ENCODE data around the gene HOXC10. TPM values are rescaled to one million over a fixed set of nuclear protein-coding genes. Genes with fewer than 3 reads are reported as not detected.
A peak's percentile ranks its signal among the peaks of the same experiment; 100 is the strongest.

HOXC10 gene
- 19.8 and 27.4 TPM in 2 replicates for total RNA-seq (2014; rRNA removed; shearing (Covaris generic); ENCODE audit: low replicate concordance)

DNA sequence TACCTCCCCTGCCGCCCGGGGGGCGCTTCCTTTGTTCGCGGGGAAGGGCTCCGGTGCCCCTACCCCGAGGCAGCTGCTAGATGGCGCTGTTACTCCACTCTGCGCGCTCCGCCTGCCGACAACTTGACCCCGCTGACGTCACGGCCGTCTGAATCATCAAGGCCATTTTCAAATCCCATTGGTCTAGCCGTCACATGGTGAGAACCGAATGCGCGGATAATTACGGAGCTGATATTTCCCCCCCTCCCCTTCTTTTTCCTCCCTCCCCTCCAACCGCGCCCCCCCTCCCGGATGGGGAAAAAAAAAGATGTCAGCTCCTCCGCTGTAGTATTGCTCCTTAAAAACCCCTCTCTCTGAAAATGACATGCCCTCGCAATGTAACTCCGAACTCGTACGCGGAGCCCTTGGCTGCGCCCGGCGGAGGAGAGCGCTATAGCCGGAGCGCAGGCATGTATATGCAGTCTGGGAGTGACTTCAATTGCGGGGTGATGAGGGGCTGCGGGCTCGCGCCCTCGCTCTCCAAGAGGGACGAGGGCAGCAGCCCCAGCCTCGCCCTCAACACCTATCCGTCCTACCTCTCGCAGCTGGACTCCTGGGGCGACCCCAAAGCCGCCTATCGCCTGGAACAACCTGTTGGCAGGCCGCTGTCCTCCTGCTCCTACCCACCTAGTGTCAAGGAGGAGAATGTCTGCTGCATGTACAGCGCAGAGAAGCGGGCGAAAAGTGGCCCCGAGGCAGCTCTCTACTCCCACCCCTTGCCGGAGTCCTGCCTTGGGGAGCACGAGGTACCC, at the start of gene HOXC10:
Gene HOXC10, plus strand, starts transcription at position 246 of the 791 bp plus-strand sequence. Its CDS starts 114 bp downstream, at position 360.
- Histone ChIP-seq H3K4me3 (peak within 1 kb of the TSS; percentile 70), H3K9me3 (no peaks in the 10 kb centered on the region), H3K36me3 (peaks cover 13% of the 10 kb centered on the region; the same call in 1 of the 2 replicates), H3K27me3 (no peaks in the 10 kb centered on the region)
- peak; percentile 96 for DNase-seq

DNA sequence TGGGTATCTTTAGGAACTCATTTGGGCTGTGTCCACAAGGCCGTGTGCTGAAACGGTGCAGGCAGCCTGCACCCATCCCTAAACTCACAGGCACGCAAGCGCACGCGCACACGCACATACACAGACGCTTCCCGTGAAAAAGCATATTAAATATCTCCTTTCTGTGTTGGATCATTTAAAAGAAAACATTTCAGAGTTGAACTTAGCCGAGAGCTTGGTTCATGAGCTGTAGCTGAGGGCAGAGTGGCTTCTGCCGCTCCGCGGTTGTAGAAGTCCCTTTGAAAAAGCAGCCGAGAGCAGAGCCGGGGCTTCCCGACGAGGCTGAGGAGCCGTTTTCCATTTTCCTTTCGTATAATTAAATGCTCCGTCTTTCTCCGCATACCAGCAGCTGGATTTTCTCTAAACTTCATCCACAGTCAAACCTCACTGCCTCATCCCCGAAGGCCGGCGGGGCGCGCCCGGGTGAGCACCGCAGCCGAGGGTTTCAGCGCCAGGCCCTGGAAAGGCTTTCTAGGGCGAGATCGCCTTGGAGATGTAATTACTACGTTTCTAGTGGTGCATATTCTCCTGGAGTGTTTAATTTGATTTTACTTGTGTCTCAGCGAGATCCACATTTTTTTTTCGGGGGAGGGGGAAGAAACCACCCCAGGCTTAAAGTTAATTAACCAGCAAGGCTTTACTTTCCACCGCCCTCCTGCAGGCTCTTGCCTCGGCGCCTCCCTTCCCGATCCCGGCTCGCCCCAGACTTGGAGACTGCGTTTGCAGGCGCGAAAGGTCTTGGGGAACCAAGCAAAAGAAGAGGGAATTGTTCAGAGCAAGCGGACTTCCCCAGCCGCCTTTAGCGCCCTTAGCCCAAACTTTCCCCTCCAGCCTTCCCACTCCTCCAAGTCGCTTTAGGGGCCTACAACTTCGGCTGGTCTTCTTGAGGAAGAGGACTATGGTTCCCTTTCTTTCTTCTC, 49.3 kb upstream of the HOXC10 start:
- Histone ChIP-seq H3K27me3 (no peaks in the 10 kb centered on the region), H3K36me3 (no peaks in the 10 kb centered on the region), H3K9me3 (no peaks in the 10 kb centered on the region), H3K4me3 (no peak overlapping the region)
- DNase-seq, result no peak

DNA sequence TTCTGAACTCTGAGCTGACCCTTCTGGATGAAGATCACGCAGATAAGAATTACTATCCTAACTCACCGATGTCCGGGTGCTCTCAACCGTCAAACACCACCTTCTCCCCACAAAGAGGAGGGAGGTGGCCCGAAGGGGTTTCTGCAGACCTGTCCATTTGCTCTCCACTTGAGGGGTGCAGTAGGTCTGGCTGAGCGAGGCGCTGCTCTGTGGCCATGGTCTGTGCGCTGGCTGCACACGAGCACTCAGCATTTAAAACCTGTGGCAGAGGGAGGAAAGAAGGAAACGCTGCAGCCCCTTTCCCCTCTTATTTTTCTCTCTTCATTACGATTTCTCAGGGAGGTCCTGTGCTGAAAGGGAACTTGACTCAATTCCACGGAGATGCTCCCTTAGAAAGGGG, 47.8 kb upstream of the HOXC10 start:
- no peak overlapping the region for H3K4me3 ChIP-seq
- no peak for DNase-seq
- H3K36me3 ChIP-seq, result no peaks in the 10 kb centered on the region
- H3K9me3 ChIP-seq, result no peaks in the 10 kb centered on the region
- H3K27me3 ChIP-seq, result no peaks in the 10 kb centered on the region

DNA sequence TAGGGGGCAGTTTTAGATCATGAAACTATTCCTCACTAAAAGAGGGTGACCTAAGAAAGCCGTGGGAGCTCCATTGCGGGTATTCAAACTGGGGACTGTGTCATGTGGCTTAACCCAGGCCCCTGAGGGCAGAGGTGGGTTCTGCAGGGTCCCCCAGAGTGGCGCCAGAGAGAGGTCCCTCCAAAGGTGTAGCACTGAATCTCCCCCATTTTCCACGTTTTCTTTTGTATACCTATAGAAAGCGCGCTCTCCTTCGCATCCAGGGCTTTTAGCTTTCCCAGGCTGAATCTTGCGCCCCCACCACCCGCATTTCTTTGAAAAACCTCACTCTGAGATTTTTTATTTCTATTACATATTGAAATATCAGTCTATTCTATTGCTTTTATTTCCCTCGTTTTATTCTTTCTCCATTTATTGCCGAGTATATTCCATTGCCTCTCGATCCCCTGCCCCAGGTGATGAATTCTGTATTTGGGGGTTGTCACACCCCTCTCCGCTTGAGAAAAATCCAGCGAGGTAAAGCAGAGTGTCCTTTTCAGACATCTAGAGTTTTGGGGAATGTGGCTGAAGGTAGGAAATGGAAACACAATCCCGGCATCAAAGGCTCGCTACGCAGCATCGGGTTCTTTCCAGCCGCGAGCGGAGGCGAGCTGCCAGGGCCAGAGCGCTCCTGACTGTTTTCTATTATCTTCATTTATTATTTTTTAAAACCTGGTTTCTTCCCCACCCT, 47.2 kb upstream of the HOXC10 start:
- no peaks in the 10 kb centered on the region for H3K9me3 ChIP-seq
- H3K36me3 ChIP-seq, result no peaks in the 10 kb centered on the region
- no peak for DNase-seq
- peak overlapping the region; percentile 63 for H3K4me3 ChIP-seq
- no peaks in the 10 kb centered on the region for H3K27me3 ChIP-seq

DNA sequence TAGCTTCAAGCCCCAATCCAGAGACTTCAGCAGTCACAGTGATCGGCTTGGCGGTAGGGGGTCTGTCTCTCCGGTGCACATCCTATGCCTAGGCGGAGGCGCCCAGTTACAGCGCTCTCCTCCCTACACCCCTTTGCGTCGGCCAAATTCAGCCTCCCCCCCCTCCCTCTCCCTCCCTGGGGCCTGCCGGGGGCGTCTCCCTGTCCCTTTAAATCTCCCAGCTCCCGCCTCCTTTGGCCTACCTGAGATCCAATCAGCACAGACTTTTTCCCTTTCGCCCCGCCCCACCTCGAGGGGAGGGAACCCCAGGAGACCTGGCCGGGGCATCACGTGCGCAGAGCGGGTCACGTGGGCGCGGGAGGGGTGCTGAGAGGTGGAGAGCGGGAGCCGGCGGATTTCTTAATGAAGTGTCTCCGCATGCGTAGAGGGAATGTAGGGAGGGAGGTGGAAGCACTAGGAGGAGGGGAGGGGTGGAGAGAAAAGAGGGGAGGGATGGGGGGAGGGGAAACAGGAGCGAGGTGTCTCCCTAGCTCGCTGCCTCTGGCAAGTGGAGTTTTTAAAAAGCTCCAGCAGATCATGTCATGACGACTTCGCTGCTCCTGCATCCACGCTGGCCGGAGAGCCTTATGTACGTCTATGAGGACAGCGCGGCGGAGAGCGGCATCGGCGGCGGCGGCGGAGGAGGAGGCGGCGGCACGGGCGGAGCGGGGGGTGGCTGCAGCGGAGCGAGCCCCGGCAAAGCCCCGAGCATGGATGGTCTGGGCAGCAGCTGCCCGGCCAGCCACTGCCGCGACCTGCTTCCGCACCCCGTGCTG, 46.4 kb upstream of the HOXC10 start, which contains the start of gene HOXC13:
Gene HOXC13, plus strand, starts transcription at position 506 of the 815 bp plus-strand sequence. Its CDS starts 76 bp downstream, at position 582.
- DNase-seq, result peak; percentile 99
- H3K9me3 ChIP-seq, result no peaks in the 10 kb centered on the region
- H3K27me3 ChIP-seq, result no peaks in the 10 kb centered on the region
- H3K4me3 ChIP-seq, result peak within 1 kb of the TSS; percentile 63
- no peaks in the 10 kb centered on the region for H3K36me3 ChIP-seq

DNA sequence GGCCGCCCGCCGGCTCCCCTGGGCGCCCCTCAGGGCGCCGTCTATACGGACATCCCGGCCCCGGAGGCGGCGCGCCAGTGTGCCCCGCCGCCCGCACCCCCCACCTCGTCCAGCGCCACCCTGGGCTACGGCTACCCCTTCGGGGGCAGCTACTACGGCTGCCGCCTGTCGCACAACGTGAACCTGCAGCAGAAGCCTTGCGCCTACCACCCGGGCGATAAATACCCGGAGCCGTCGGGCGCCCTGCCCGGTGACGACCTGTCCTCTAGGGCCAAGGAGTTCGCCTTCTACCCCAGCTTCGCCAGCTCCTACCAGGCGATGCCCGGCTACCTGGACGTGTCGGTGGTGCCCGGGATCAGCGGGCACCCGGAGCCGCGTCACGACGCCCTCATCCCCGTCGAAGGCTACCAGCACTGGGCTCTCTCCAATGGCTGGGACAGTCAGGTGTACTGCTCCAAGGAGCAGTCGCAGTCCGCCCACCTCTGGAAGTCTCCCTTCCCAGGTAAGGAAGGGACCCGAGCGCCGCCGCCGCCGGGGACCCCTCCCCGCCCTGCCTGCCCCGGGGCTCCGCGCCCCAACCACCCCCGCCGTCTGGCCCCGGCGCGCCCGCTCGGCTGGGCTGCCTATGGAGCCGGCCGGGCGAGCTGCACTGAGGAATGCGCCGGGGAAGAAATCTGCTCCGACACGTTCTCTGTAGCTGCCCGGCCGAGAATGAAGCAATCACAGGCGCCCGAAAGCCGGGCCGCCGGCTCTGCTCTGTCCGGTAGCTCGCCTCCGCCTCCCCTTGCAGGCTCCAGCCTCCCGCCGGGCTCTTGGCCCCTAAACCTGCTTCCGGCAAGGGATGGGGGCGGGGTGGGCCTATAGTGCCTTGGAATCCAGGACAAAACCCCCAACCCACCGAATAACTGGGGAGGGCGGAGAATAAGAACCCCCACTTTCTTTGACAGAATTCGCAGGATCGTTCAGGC, 45.5 kb upstream of the HOXC10 start:
- no peaks in the 10 kb centered on the region for H3K9me3 ChIP-seq
- H3K4me3 ChIP-seq, result peak overlapping the region; percentile 63
- no peaks in the 10 kb centered on the region for H3K36me3 ChIP-seq
- peak; percentile 72 for DNase-seq
- no peaks in the 10 kb centered on the region for H3K27me3 ChIP-seq

DNA sequence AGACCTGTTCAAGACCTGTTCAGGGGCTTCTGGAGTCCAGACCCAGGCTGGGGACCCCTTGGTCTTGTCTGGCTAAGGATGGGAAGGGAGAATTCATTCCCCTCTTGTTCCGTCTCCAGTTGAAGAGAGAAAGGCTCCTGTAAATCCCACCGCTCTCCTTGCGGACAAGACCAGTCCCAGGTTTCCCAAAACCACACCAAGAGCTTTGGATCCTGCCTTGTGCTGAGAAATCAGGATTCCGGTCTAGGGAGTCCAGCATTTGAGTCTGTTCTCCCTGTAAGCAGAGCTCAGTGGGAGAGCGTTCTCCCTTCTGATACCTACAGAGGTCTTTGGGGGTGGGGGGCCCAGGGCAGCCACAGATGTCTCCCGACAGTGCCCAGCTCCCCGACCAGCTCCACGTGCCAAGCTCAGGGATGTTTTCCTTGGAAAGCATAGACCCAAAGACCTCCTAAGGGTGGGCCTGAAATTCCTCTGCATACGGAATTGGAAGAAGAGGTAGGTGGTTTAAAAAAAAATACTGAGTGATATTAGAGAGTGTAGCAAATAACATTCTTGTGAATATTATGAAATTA, 44.4 kb upstream of the HOXC10 start:
- Histone ChIP-seq H3K27me3 (no peaks in the 10 kb centered on the region), H3K4me3 (peak overlapping the region; percentile 63), H3K9me3 (no peaks in the 10 kb centered on the region), H3K36me3 (no peaks in the 10 kb centered on the region)
- DNase-seq, result no peak

DNA sequence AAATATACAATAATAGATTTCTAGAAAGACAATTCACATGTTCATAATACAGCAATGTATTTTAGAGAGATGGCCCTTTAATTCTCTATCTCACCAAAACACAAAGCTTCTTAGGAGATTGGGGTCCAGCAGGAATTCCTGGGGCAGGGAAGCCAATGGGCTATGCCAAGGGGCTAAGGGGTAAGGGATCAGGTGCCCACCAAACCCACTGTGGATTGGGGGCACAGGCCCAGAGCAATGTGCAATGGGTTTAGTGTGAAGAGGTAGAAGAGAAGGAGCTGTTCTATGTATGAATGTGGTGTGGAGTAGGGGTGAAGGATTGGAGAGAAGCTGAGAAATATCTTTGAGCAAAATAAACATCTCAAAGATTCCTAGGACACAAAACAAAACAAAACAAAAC, 43.8 kb upstream of the HOXC10 start:
- peaks cover 4% of the 10 kb centered on the region; the same call in 1 of the 2 replicates for H3K36me3 ChIP-seq
- DNase-seq, result no peak
- H3K4me3 ChIP-seq, result no peak overlapping the region
- no peaks in the 10 kb centered on the region for H3K9me3 ChIP-seq
- H3K27me3 ChIP-seq, result no peaks in the 10 kb centered on the region

DNA sequence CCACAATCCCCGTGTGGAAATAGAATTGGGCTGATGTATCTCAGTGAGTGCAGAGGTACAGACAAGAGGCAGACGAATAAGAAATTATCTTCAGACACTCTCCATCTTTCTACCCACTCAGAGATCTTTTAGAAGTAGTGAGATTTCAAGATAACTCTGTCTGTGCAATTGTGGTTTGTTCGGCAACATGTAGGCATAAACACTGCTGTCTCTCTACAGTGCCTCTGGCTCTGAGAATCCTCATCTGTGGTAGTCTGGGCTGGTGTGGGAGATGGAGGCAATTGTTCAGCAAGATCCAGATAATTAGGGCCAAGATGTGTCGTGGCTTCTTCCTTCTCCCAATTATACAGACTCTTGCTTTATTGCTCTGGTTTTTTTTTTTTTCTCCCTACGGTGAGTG, 43.2 kb upstream of the HOXC10 start:
- Histone ChIP-seq H3K4me3 (no peak overlapping the region), H3K9me3 (no peaks in the 10 kb centered on the region), H3K27me3 (no peaks in the 10 kb centered on the region), H3K36me3 (peaks cover 4% of the 10 kb centered on the region; the same call in 1 of the 2 replicates)
- no peak for DNase-seq

DNA sequence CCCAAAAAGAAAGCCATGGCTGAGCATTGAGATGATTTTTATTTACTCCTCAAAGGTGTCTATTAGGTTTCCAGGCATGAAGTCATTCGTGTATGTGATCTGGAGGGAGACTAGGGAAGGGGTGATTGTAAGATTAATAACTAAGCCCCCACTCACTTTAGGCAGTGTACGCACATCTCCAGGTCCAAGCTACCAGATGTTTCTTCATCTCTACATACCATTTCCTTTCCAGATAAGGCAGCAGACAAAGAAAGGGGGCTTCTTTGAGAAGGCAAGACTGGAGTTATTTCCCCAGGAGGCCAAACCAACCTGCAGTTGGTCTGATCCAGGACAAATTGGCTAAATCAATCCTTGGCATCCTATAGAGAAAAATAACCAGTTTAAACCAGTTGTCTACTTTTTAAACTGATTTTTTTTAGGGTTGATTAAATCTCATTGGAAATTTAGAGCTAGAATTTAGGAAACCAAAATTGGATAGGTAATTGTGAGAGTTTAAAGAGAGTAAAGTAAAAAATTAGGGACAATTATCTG, 42.4 kb upstream of the HOXC10 start:
- Histone ChIP-seq H3K27me3 (no peaks in the 10 kb centered on the region), H3K9me3 (no peaks in the 10 kb centered on the region)

DNA sequence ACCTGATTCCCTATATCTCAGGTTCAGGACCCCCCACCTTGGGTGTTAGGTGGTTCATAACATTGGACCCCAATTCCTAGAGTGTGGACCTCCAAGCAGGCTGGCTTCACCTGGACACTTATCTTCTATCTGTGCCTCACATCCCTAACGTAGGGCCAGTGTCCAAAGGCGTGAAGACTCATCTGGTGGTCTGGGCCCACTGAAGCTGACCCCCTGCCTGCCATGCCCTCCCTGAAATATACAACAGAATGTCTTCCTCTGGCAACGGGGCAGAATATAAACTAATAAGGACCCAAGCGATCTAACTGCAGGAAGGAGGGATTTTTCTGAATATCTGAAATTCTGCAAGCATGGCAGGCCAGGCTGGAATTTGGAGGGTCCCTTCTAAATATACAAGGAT, 40.7 kb upstream of the HOXC10 start:
- no peaks in the 10 kb centered on the region for H3K27me3 ChIP-seq
- DNase-seq, result no peak
- no peak overlapping the region for H3K4me3 ChIP-seq
- peaks cover 4% of the 10 kb centered on the region; the same call in 1 of the 2 replicates for H3K36me3 ChIP-seq
- no peaks in the 10 kb centered on the region for H3K9me3 ChIP-seq

More for the DNA sequence above, 42.4 kb upstream of the HOXC10 start:
- peaks cover 4% of the 10 kb centered on the region; the same call in 1 of the 2 replicates for H3K36me3 ChIP-seq
- DNase-seq, result no peak
- H3K4me3 ChIP-seq, result no peak overlapping the region

DNA sequence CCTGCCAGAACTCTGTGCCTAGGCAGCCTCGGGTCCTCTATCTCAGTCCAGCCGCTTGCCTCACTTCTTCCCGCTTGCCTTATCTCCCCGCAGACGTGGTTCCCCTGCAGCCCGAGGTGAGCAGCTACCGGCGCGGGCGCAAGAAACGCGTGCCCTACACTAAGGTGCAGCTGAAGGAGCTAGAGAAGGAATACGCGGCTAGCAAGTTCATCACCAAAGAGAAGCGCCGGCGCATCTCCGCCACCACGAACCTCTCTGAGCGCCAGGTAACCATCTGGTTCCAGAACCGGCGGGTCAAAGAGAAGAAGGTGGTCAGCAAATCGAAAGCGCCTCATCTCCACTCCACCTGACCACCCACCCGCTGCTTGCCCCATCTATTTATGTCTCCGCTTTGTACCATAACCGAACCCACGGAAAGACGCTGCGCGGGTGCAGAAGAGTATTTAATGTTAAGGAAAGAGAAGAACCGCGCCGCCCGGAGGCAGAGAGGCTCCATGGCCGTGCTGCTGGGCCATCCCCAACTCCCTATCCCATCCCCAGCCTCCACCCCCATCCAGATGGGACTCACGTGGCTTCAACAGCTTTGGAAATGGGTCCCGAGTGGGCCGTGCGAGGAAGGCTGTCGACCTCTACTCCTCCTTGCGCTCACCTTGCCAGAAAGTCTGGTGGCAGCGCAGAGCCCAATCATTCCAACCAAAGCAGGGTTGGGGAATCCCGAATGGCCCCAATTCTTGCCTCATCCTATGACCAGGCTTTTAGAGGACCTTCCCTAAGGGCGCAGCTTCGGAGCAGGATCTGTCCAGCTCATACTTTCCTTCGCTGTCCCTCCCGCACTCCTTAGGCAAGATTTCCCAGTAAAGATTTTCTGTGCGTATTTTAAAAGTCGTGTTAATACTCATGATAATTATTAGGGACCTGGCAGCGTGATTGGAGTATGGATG, 39.8 kb upstream of the HOXC10 start:
- H3K27me3 ChIP-seq, result no peaks in the 10 kb centered on the region
- DNase-seq, result no peak
- H3K4me3 ChIP-seq, result no peak overlapping the region
- H3K9me3 ChIP-seq, result no peaks in the 10 kb centered on the region
- H3K36me3 ChIP-seq, result peaks cover 4% of the 10 kb centered on the region; the same call in 1 of the 2 replicates

DNA sequence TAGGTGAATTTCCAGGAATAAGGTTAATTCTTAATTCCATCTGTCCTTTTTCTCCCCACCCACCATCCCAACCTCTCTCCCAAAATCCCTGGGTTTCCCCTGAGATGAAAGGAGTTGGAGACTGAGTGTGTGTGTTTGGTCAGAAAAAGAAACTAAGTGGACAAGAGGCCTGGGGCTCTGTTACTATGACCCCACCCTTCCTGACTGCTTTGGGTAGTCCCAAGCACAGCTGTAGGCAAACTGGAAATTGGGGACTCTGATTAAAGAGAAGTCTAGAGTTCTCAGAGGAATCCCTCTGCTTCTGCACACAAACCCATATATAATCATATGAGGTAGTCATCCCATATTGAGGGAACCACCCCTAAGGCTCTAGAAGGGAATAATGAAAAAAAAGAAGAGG, 37.2 kb upstream of the HOXC10 start:
- H3K4me3 ChIP-seq, result no peak overlapping the region
- no peak for DNase-seq
- H3K27me3 ChIP-seq, result no peaks in the 10 kb centered on the region
- no peaks in the 10 kb centered on the region for H3K9me3 ChIP-seq
- H3K36me3 ChIP-seq, result peaks cover 4% of the 10 kb centered on the region; the same call in 1 of the 2 replicates
